H1 (cell line): ENCODE results near the gene CDIPT. TPM values are rescaled to one million over a fixed set of nuclear protein-coding genes. Genes with fewer than 3 reads are reported as not detected.

Source experiments
- CHD2 ChIP-seq: IDR thresholded peaks from 2 replicates; pipeline ENCODE4 v1.6.1; 2012; ENCODE audit warnings: low read length, improper control_type of control experiment
- CTBP2 ChIP-seq: IDR thresholded peaks from 2 replicates; pipeline ENCODE4 v1.7.0; 2011; ENCODE audit warnings: borderline replicate concordance, mild to moderate bottlenecking, moderate library complexity, mixed read lengths, low read length; ENCODE audit not compliant: insufficient read depth, insufficient read length
- POLR2AphosphoS5 ChIP-seq: IDR thresholded peaks from 2 replicates; pipeline ENCODE4 v1.6.1; 2011; ENCODE audit warnings: low read depth, low read length
- polyA plus RNA-seq, 7 experiments: library from polyadenylated mRNA; depleted of rRNA in 3 of 7; stranded (reverse) in 5 of 7; unstranded in 2 of 7; fragments of >200 nt in 5 of 7; fragments of 200-250 nt in 2 of 7; gene quantifications; 1 replicate in 5 of 7; 2 replicates in 1 of 7; 4 replicates in 1 of 7; pipeline versions ENCODE4 v1.2.1 to v1.2.3, GENCODE V29; 2011 to 2013; ENCODE audit warnings: missing spikeins in 2 of 7, mixed read lengths in 2 of 7
- total RNA-seq: library from RNA; stranded (reverse); fragmentation: NEBNext Ultra II Directional; extraction: Animal tissue kit (Norgen Biotek cat#: 25700); gene quantifications from 2 replicates; pipeline ENCODE4 v1.2.1, GENCODE V29; 2021
- TF ChIP-seq, protein P1 (sequence below), 3 experiments: IDR thresholded peaks; 1 replicate in 2 of 3; 2 replicates in 1 of 3; pipeline versions ENCODE4 v1.5.1 to v1.6.1; 2011; ENCODE audit warnings: low read length in 3 of 3, mild to moderate bottlenecking in 3 of 3, inconsistent platforms in 2 of 3, low read depth in 1 of 3, moderate library complexity in 1 of 3; ENCODE audit not compliant: insufficient read depth in 1 of 3; ENCODE audit errors: control extremely low read depth in 1 of 3
- TF ChIP-seq, protein P2 (sequence below): IDR thresholded peaks from 2 replicates; pipeline ENCODE4 v1.6.1; 2012; ENCODE audit warnings: inconsistent platforms

The CDIPT gene
- total and polyA plus RNA-seq, 2 of the 8 experiments (the other 6 are each of a cell fraction or from before 2014, with no cell fraction given) = 69.2 to 140 TPM

DNA sequence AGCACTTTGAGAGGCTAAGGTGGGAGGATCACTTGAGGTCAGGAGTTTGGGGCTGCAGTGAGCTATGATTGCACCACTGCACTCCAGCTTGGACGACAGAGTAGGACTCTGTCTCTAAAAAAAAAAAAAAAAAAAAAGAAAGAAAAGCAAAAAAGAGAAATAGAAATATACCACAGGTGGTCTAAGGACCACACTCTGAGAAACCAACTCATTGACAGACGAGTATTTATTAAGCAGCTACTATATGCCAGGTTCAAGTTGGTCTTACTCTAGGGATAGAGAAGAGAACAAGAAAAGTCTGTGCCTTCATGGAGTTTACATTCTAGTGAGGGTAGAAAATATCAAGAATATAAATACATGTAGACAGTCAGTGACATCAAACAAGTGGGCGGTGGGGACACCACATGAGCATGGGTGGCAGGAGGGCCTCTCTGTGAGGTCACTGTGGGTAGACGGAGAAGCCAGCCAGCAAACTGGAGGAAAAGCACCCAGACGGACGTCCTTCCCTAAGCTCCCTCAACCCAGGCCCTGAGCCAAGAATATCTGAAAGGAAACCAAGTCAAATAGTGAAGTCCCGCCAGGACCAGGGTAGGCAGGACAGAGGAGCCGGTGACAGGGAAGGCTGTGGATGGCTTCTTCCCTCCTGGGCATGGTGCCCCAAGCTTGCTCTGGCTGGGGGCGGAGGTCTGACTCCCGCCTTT is 4.7 kb downstream of the CDIPT start (continued):
- TF ChIP-seq, protein P1, sequence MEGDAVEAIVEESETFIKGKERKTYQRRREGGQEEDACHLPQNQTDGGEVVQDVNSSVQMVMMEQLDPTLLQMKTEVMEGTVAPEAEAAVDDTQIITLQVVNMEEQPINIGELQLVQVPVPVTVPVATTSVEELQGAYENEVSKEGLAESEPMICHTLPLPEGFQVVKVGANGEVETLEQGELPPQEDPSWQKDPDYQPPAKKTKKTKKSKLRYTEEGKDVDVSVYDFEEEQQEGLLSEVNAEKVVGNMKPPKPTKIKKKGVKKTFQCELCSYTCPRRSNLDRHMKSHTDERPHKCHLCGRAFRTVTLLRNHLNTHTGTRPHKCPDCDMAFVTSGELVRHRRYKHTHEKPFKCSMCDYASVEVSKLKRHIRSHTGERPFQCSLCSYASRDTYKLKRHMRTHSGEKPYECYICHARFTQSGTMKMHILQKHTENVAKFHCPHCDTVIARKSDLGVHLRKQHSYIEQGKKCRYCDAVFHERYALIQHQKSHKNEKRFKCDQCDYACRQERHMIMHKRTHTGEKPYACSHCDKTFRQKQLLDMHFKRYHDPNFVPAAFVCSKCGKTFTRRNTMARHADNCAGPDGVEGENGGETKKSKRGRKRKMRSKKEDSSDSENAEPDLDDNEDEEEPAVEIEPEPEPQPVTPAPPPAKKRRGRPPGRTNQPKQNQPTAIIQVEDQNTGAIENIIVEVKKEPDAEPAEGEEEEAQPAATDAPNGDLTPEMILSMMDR (IDR thresholded peaks at IDR 0.05; ENCODE audit: control extremely low read depth in 1 of 3, insufficient read depth in 1 of 3, low read depth in 1 of 3, low read length in 3 of 3) = no peak
- TF ChIP-seq POLR2AphosphoS5 (no peak), CTBP2 (no peak), CHD2 (no peak)
- TF ChIP-seq, protein P2, sequence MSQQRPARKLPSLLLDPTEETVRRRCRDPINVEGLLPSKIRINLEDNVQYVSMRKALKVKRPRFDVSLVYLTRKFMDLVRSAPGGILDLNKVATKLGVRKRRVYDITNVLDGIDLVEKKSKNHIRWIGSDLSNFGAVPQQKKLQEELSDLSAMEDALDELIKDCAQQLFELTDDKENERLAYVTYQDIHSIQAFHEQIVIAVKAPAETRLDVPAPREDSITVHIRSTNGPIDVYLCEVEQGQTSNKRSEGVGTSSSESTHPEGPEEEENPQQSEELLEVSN = no peak
